Dermis blood vessel endothelial cell (primary cell): Measurements from ENCODE around the gene INTS15. TPM values are rescaled to one million over a fixed set of nuclear protein-coding genes. Genes with fewer than 3 reads are reported as not detected.

Experiments used
- DNase-seq: peaks from one replicate; pipeline ENCODE4 v3.0.0; 2010
- total RNA-seq: library from RNA; depleted of rRNA; stranded (reverse); fragments of >200 nt; gene quantifications from 2 replicates; pipeline ENCODE4 v1.2.3, GENCODE V29; 2014

The INTS15 gene
- total RNA-seq, result 13.1 and 14.5 TPM in 2 replicates

- peak; percentile 88 for DNase-seq
These were observed at the start of gene INTS15 for GRCh38 chr7:6589829-6590644. INTS15 (plus strand) TSS chr7:6590021; CDS start chr7:6590284, 263 bp downstream.

- no peak for DNase-seq
These were observed 47.5 kb upstream of the INTS15 start for GRCh38 chr7:6542368-6542767.

- DNase-seq, result no peak
These were observed 44.3 kb upstream of the INTS15 start for GRCh38 chr7:6545398-6546126.

GRCh38 chr7:6546498-6547251 lies 43.1 kb upstream of the INTS15 start:
- DNase-seq, result no peak

- no peak for DNase-seq
These were observed 42.4 kb upstream of the INTS15 start for GRCh38 chr7:6547400-6547799.

GRCh38 chr7:6551016-6551511 lies 38.8 kb upstream of the INTS15 start, which contains the start of gene GRID2IP:
GRID2IP (minus strand) TSS chr7:6551461; CDS start chr7:6551436, 25 bp downstream.
- DNase-seq, result no peak

GRCh38 chr7:6553448-6554044 lies 36.3 kb upstream of the INTS15 start:
- no peak for DNase-seq

- DNase-seq, result no peak
These were observed 35.0 kb upstream of the INTS15 start for GRCh38 chr7:6554848-6555247.

- no peak for DNase-seq
These were observed 33.6 kb upstream of the INTS15 start for GRCh38 chr7:6556196-6556595.

GRCh38 chr7:6558837-6559236 lies 31.0 kb upstream of the INTS15 start:
- peak; percentile 35 for DNase-seq

GRCh38 chr7:6559896-6560295 lies 29.9 kb upstream of the INTS15 start:
- no peak for DNase-seq

- no peak for DNase-seq
These were observed 27.7 kb upstream of the INTS15 start for GRCh38 chr7:6562106-6562505.

- no peak for DNase-seq
These were observed 25.7 kb upstream of the INTS15 start for GRCh38 chr7:6563936-6564770.

GRCh38 chr7:6565655-6566054 lies 24.2 kb upstream of the INTS15 start:
- DNase-seq, result no peak

GRCh38 chr7:6567886-6568285 lies 21.9 kb upstream of the INTS15 start:
- DNase-seq, result no peak

GRCh38 chr7:6571160-6571779 lies 18.6 kb upstream of the INTS15 start:
- no peak for DNase-seq

- no peak for DNase-seq
These were observed 14.4 kb upstream of the INTS15 start for GRCh38 chr7:6575281-6576023.

GRCh38 chr7:6576024-6576866 lies 13.6 kb upstream of the INTS15 start:
- no peak for DNase-seq

- peak; percentile 31 for DNase-seq
These were observed 12.9 kb upstream of the INTS15 start for GRCh38 chr7:6576867-6577368.
